Measurements from ENCODE around the gene HGD. TPM values are rescaled to one million over a fixed set of nuclear protein-coding genes. Genes with fewer than 3 reads are reported as not detected.

Gene HGD
- total RNA-seq, 1 experiment from 2014 or later, result 23.0 TPM

DNA sequence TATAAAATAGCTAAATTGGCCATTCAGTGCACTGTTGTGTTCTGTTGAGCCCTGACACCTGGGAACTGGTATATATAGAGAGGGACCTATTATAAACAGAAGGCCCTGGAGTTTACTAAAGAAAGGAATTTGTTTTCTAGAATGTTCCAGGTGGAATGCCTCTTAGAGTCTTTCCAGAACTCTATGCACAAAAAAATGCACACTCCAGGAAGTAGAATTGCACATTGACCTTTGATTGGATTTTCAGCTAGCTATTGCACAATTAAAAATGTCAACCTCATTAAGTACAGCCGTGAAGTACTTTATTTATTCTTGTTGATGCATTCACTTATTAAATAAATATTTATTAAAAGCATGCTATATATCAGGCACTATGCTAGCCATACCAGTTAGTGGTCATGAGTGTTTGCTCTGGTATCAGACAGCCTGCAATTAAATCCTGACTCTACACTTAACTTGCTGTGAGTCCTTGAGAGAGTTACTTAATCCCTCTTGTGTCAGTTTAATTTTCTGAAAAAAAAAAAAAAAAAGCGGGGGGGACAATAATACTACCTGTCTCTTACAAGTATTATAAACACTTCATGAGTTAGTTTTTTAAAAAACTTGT lies 45.1 kb downstream of the HGD start:
- DNase-seq, result no peak
- Mint-ChIP-seq H3K4me1 (ENCODE audit: low read depth, unreplicated experiment) (no peaks in the 10 kb centered on the region), H3K27me3 (ENCODE audit: unreplicated experiment) (no peaks in the 10 kb centered on the region), H3K4me3 (ENCODE audit: low read depth, unreplicated experiment) (no peak overlapping the region), H3K36me3 (ENCODE audit: insufficient read depth, unreplicated experiment) (no peaks in the 10 kb centered on the region), H3K27ac (ENCODE audit: unreplicated experiment) (no peak overlapping the region), H3K9me3 (ENCODE audit: low read depth, unreplicated experiment) (peaks cover 6% of the 10 kb centered on the region)
- intact Hi-C loops (cut with micrococcal nuclease; ENCODE audit: unreplicated experiment), result no loop called here
- no TSS peak for BruUV-seq (replicated peaks)
- CTCF ChIA-PET, result no interaction called here
- TF ChIP-seq, protein P1, sequence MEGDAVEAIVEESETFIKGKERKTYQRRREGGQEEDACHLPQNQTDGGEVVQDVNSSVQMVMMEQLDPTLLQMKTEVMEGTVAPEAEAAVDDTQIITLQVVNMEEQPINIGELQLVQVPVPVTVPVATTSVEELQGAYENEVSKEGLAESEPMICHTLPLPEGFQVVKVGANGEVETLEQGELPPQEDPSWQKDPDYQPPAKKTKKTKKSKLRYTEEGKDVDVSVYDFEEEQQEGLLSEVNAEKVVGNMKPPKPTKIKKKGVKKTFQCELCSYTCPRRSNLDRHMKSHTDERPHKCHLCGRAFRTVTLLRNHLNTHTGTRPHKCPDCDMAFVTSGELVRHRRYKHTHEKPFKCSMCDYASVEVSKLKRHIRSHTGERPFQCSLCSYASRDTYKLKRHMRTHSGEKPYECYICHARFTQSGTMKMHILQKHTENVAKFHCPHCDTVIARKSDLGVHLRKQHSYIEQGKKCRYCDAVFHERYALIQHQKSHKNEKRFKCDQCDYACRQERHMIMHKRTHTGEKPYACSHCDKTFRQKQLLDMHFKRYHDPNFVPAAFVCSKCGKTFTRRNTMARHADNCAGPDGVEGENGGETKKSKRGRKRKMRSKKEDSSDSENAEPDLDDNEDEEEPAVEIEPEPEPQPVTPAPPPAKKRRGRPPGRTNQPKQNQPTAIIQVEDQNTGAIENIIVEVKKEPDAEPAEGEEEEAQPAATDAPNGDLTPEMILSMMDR (IDR thresholded peaks at IDR 0.05; ENCODE audit: unreplicated experiment), result no peak

- Mint-ChIP-seq H3K27me3 (ENCODE audit: unreplicated experiment) (no peaks in the 10 kb centered on the region), H3K4me3 (ENCODE audit: low read depth, unreplicated experiment) (no peak overlapping the region), H3K36me3 (ENCODE audit: insufficient read depth, unreplicated experiment) (no peaks in the 10 kb centered on the region), H3K9me3 (ENCODE audit: low read depth, unreplicated experiment) (peaks cover 11% of the 10 kb centered on the region), H3K27ac (ENCODE audit: unreplicated experiment) (no peak overlapping the region), H3K4me1 (ENCODE audit: low read depth, unreplicated experiment) (no peaks in the 10 kb centered on the region)
- CTCF ChIA-PET, result no interaction called here
- no peak for DNase-seq
- no TSS peak for BruUV-seq (replicated peaks)
- intact Hi-C loops (cut with micrococcal nuclease; ENCODE audit: unreplicated experiment), result no loop called here
- TF ChIP-seq, protein P1 (IDR thresholded peaks at IDR 0.05; ENCODE audit: unreplicated experiment), result no peak
These were observed 47.5 kb downstream of the HGD start for GRCh38 chr3:120634539-120634938.

DNA sequence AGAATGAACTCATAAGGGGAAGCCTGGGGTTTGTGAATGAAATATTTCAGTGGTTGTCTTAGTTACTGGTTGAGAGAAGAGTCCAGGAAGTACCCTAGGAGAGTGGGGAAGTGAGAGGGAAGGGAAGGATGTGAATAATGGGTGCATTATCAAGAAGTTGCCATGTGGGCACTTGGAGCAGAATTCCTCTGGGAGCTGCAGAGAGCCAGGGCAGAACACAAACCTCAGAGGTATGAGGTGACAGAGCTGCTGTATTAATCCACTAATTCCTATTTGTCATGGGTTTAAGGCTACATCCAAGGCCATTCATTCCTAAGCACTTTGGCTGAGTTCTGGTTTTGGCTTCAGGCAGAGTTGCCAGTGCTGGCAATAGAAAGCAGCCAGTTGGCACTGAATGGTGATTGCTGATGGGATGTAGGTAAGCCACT lies 56.9 kb downstream of the HGD start:
- no peaks in the 10 kb centered on the region for H3K27me3 Mint-ChIP-seq (ENCODE audit: unreplicated experiment)

DNA sequence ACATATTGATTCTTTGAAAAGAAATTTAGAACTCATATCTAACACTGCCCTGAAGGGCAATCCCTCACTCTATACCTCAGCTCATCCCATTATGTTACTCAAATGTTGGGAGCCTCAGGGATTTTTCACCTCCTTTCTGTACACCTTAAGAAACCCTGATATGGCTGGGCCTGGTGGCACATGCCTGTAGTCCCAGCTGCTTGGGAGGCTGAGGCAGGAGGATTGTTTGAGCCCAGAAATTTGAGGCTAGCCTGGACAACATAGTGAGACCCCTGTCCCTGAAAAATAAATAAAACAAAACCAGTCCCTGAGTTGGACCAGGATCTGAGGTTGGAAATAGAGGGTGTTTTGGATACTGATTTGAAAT lies 58.3 kb downstream of the HGD start:
- intact Hi-C loops (cut with micrococcal nuclease; ENCODE audit: unreplicated experiment), result no loop called here
- Mint-ChIP-seq H3K4me1 (ENCODE audit: low read depth, unreplicated experiment) (peaks cover 8% of the 10 kb centered on the region), H3K27me3 (ENCODE audit: unreplicated experiment) (no peaks in the 10 kb centered on the region), H3K9me3 (ENCODE audit: low read depth, unreplicated experiment) (peaks cover 9% of the 10 kb centered on the region), H3K4me3 (ENCODE audit: low read depth, unreplicated experiment) (no peak overlapping the region), H3K36me3 (ENCODE audit: insufficient read depth, unreplicated experiment) (peaks cover 11% of the 10 kb centered on the region), H3K27ac (ENCODE audit: unreplicated experiment) (peak overlapping the region; percentile 48)
- CTCF ChIA-PET, result no interaction called here
- BruUV-seq (replicated peaks), result no TSS peak
- TF ChIP-seq, protein P1 (IDR thresholded peaks at IDR 0.05; ENCODE audit: unreplicated experiment), result no peak
- DNase-seq, result no peak

More for the DNA sequence above, 56.9 kb downstream of the HGD start:
- BruUV-seq (replicated peaks), result no TSS peak
- H3K9me3 Mint-ChIP-seq (ENCODE audit: low read depth, unreplicated experiment), result peaks cover 13% of the 10 kb centered on the region
- intact Hi-C loops (cut with micrococcal nuclease; ENCODE audit: unreplicated experiment), result no loop called here
- TF ChIP-seq, protein P1 (IDR thresholded peaks at IDR 0.05; ENCODE audit: unreplicated experiment), result no peak
- CTCF ChIA-PET, result no interaction called here
- H3K4me3 Mint-ChIP-seq (ENCODE audit: low read depth, unreplicated experiment), result no peak overlapping the region
- no peak for DNase-seq
- peaks cover 11% of the 10 kb centered on the region for H3K36me3 Mint-ChIP-seq (ENCODE audit: insufficient read depth, unreplicated experiment)
- H3K27ac Mint-ChIP-seq (ENCODE audit: unreplicated experiment), result no peak overlapping the region
- peaks cover 8% of the 10 kb centered on the region for H3K4me1 Mint-ChIP-seq (ENCODE audit: low read depth, unreplicated experiment)

All from Calu3 (cell line).